Measurements from ENCODE around the gene OR13J1. TPM values are rescaled to one million over a fixed set of nuclear protein-coding genes. Genes with fewer than 3 reads are reported as not detected.

The OR13J1 gene
- total RNA-seq, 4 donors from 2014 or later = not detected

- peaks cover 0 to 41% (median 0%) of the 10 kb centered on the region in 3 donors for H3K36me3 ChIP-seq
- no peak for DNase-seq (ENCODE audit: low spot score in 2 of 2)
- H3K27ac ChIP-seq = no peak overlapping the region
- no peak overlapping the region for H3K4me3 ChIP-seq
- 85 to 90% methylated on average over 22 to 25 of the region's 25 CpGs for WGBS, 2 donors
- H3K4me1 ChIP-seq = peaks cover 0 to 7% (median 0%) of the 10 kb centered on the region in 4 donors
- TF ChIP-seq EP300 (IDR thresholded peaks at IDR 0.05) (no peak), POLR2A (IDR thresholded peaks at IDR 0.05) (no peak), CTCF (IDR thresholded peaks at IDR 0.05) (no peak)
- no peaks in the 10 kb centered on the region for H3K9me3 ChIP-seq
- no peaks in the 10 kb centered on the region for H3K27me3 ChIP-seq
Observed at GRCh38 chr9:35852876-35853865, 17.0 kb downstream of the OR13J1 start.

- no peak for DNase-seq (ENCODE audit: low spot score in 2 of 2)
- WGBS, 2 donors = 90 to 91% methylated on average over 2 of the region's 2 CpGs
- Histone ChIP-seq H3K9me3 (no peaks in the 10 kb centered on the region), H3K4me1 (peaks cover 0 to 7% (median 0%) of the 10 kb centered on the region in 4 donors), H3K27me3 (no peaks in the 10 kb centered on the region), H3K4me3 (no peak overlapping the region), H3K27ac (no peak overlapping the region), H3K36me3 (peaks cover 0 to 49% (median 0%) of the 10 kb centered on the region in 3 donors)
- TF ChIP-seq CTCF (IDR thresholded peaks at IDR 0.05) (no peak), POLR2A (IDR thresholded peaks at IDR 0.05) (no peak), EP300 (IDR thresholded peaks at IDR 0.05) (no peak)
Observed at GRCh38 chr9:35852267-35852815, 17.9 kb downstream of the OR13J1 start.

- no peak overlapping the region for H3K27ac ChIP-seq
- H3K4me3 ChIP-seq = no peak overlapping the region
- no peak for DNase-seq (ENCODE audit: low spot score in 2 of 2)
- 60 to 76% methylated on average over 4 of the region's 4 CpGs for WGBS, 2 donors
- H3K36me3 ChIP-seq = peaks cover 0 to 42% (median 0%) of the 10 kb centered on the region in 3 donors
- peaks cover 0 to 36% (median 20%) of the 10 kb centered on the region in 4 donors for H3K4me1 ChIP-seq
- H3K9me3 ChIP-seq = no peaks in the 10 kb centered on the region
- no peaks in the 10 kb centered on the region for H3K27me3 ChIP-seq
- no peak for TF ChIP-seq EP300 (IDR thresholded peaks at IDR 0.05)
- TF ChIP-seq POLR2A (IDR thresholded peaks at IDR 0.05) = no peak
- no peak for TF ChIP-seq CTCF (IDR thresholded peaks at IDR 0.05)
Observed at GRCh38 chr9:35847792-35848572, 22.2 kb downstream of the OR13J1 start.

- TF ChIP-seq CTCF (IDR thresholded peaks at IDR 0.05) = no peak
- no peak for TF ChIP-seq POLR2A (IDR thresholded peaks at IDR 0.05)
- no peak for TF ChIP-seq EP300 (IDR thresholded peaks at IDR 0.05)
- no peaks in the 10 kb centered on the region for H3K9me3 ChIP-seq
- H3K36me3 ChIP-seq = peaks cover 0 to 54% (median 0%) of the 10 kb centered on the region in 3 donors
- H3K27ac ChIP-seq = peak overlapping the region in 1 of 4 donors; percentile 53
- H3K4me3 ChIP-seq = no peak overlapping the region
- peaks cover 0 to 46% (median 20%) of the 10 kb centered on the region in 4 donors for H3K4me1 ChIP-seq
- no peaks in the 10 kb centered on the region for H3K27me3 ChIP-seq
- no peak for DNase-seq (ENCODE audit: low spot score in 2 of 2)
- 66 to 73% methylated on average over 50 to 52 of the region's 53 CpGs for WGBS, 2 donors
Observed at GRCh38 chr9:35845824-35846771, 24.1 kb downstream of the OR13J1 start.
